Measurements from ENCODE around the gene ARHGAP8. TPM values are rescaled to one million over a fixed set of nuclear protein-coding genes. Genes with fewer than 3 reads are reported as not detected.
A peak's percentile ranks its signal among the peaks of the same experiment; 100 is the strongest.

ARHGAP8 gene
- total and polyA plus RNA-seq, 2 donors (not counting 1 experiment from before 2014, with no cell fraction given): 0.37 TPM; not detected in 1

DNA sequence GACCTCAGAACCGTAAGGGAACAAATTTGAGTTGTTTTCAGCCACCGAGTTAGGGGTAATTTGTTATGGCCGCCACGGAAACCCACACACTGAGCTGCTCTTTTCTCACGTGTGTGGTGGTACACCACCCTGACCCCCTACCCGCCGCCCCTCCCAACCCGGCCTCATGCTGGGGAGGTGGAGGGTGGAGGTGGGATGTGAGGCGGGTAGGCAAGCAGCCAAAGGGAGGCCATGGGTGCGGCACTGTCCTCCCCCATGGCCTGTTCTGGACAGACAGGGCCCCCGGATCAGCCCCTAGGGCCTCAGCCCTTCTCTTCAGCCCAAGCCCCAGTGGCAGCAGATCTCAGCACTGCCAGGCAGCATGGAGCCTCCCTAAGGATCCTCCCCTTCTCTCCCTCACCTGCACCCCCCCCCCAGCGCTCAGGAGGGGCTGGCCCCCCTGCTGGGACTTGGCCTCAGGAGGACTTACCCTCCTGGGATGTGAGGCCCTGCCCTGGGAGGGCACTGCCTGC lies 42.4 kb upstream of the ARHGAP8 start:
- peak overlapping the region; percentile 76 for H3K4me3 Mint-ChIP-seq

More for the DNA sequence above, 42.4 kb upstream of the ARHGAP8 start:
- WGBS (ENCODE audit: insufficient coverage): 78% methylated on average over 3 of the region's 12 CpGs
- peak overlapping the region in 3 of 5 experiments; percentile 34 to 53 (median 36) for H3K4me3 ChIP-seq (ENCODE audit: control extremely low read depth in 1 of 5, extremely low read depth in 1 of 5, insufficient read depth in 1 of 5, low read depth in 2 of 5, low read length in 4 of 5)
- Mint-ChIP-seq H3K4me1 (peaks cover 23% of the 10 kb centered on the region), H3K27ac (peak overlapping the region; percentile 90), H3K27me3 (no peaks in the 10 kb centered on the region), H3K9me3 (ENCODE audit: insufficient read depth) (no peaks in the 10 kb centered on the region)
- ATAC-seq (ENCODE audit: low read depth) (no peak), DNase-seq (no peak)
- POLR2A ChIA-PET: no interaction called here
- H3K27me3 ChIP-seq (replicated peaks in 1 of 4; ENCODE audit: control extremely low read depth in 1 of 4, control insufficient read depth in 3 of 4, insufficient read depth in 4 of 4, low read length in 3 of 4): no peaks in the 10 kb centered on the region
- TF ChIP-seq CTCF (IDR thresholded peaks at IDR 0.05) (no peak), EZH2 (IDR thresholded peaks at IDR 0.05; ENCODE audit: borderline replicate concordance, insufficient read depth, low read depth, low read length, poor library complexity, severe bottlenecking) (no peak)
- CTCF ChIA-PET: interaction anchor here (1.0 kb wide), 1 partner anchor 624 kb away, joined by 3 read pairs; no protein-coding TSS in a partner anchor
- peaks cover 18 to 30% of the 10 kb centered on the region in 2 donors for H3K4me1 ChIP-seq (ENCODE audit: control insufficient read depth in 2 of 2, insufficient read depth in 2 of 2, low read length in 2 of 2)
- H4K20me1 ChIP-seq (ENCODE audit: control insufficient read depth, insufficient read depth, low read length, poor library complexity, severe bottlenecking): no peaks in the 10 kb centered on the region
- H2AFZ ChIP-seq (ENCODE audit: insufficient read depth, low read depth, low read length, poor library complexity, severe bottlenecking): peak overlapping the region; percentile 71
- peak overlapping the region; percentile 48 to 79 for H3K27ac ChIP-seq (ENCODE audit: low read length in 2 of 2)
- H3K79me2 ChIP-seq (ENCODE audit: control insufficient read depth, insufficient read depth, low read length): peaks cover 33% of the 10 kb centered on the region
- no peaks in the 10 kb centered on the region for H3K36me3 ChIP-seq (replicated peaks in 1 of 2; ENCODE audit: control extremely low read depth in 1 of 2, control insufficient read depth in 1 of 2, extremely low read depth in 1 of 2, insufficient read depth in 2 of 2, low read length in 1 of 2)
- peak overlapping the region; percentile 79 for H3K4me2 ChIP-seq (replicated peaks; ENCODE audit: low read depth, low read length, poor library complexity, severe bottlenecking)
- H3K9ac ChIP-seq (ENCODE audit: low read length): peak overlapping the region; percentile 45
- no peaks in the 10 kb centered on the region for H3K9me3 ChIP-seq (ENCODE audit: control extremely low read depth in 1 of 3, control insufficient read depth in 2 of 3, insufficient read depth in 1 of 3, low read length in 2 of 3)
- intact Hi-C loops (cut with micrococcal nuclease): no loop called here

Measured in B cell (primary cell).